Lower leg skin (tissue), 3 donors: ENCODE results near the gene NKAIN2.

ENCODE experiments used
- CTCF ChIP-seq, 3 donors: fragments of 450-650 bp; IDR thresholded peaks; one replicate each; pipeline ENCODE4 v1.5.1; 2016; ENCODE audit warnings: antibody characterized with exemption in 3 of 3, mild to moderate bottlenecking in 3 of 3, moderate library complexity in 2 of 3
- POLR2A ChIP-seq, 2 donors: fragments of 450-650 bp; IDR thresholded peaks; one replicate each; pipeline ENCODE4 v1.6.1; 2016 to 2017; ENCODE audit warnings: antibody characterized with exemption in 2 of 2, mild to moderate bottlenecking in 1 of 2, moderate library complexity in 1 of 2

GRCh38 chr6:124607119-124607627, 803.5 kb downstream of the NKAIN2 start:
- TF ChIP-seq CTCF (IDR thresholded peaks at IDR 0.05) (no peak), POLR2A (IDR thresholded peaks at IDR 0.05) (no peak)
